Fibroblast of lung (primary cell): ENCODE data around the gene TLNRD1.

ENCODE experiments used
- CTCF ChIP-seq, 2 donors: IDR thresholded peaks in 1 of 2; conservative IDR thresholded peaks in 1 of 2; 1 replicate in 1 of 2; 2 replicates in 1 of 2; pipeline ENCODE4 v1.5.1; 2011 to 2012; ENCODE audit warnings: low read length in 2 of 2, control low read depth in 1 of 2, inconsistent platforms in 1 of 2, low read depth in 1 of 2, mild to moderate bottlenecking in 1 of 2
- EZH2 ChIP-seq: IDR thresholded peaks from 2 replicates; pipeline ENCODE4 v1.5.1; 2012; ENCODE audit warnings: low read length, control low read depth, mild to moderate bottlenecking; ENCODE audit errors: missing control alignments

GRCh38 chr15:81021321-81021720 lies 20.6 kb downstream of the TLNRD1 start:
- TF ChIP-seq CTCF (conservative IDR thresholded peaks at IDR 0.05 in 1 of 2, IDR thresholded peaks at IDR 0.05 in 1 of 2; ENCODE audit: low read depth in 1 of 2, low read length in 2 of 2) (no peak), EZH2 (no peak)
